ENCODE measurements around the gene TBCK.
"Not testable (repeated sequence)": the region's sequence is repeated elsewhere in the genome, so short reads cannot be mapped to it uniquely, and the experiment has no call there.

Gene TBCK

DNA sequence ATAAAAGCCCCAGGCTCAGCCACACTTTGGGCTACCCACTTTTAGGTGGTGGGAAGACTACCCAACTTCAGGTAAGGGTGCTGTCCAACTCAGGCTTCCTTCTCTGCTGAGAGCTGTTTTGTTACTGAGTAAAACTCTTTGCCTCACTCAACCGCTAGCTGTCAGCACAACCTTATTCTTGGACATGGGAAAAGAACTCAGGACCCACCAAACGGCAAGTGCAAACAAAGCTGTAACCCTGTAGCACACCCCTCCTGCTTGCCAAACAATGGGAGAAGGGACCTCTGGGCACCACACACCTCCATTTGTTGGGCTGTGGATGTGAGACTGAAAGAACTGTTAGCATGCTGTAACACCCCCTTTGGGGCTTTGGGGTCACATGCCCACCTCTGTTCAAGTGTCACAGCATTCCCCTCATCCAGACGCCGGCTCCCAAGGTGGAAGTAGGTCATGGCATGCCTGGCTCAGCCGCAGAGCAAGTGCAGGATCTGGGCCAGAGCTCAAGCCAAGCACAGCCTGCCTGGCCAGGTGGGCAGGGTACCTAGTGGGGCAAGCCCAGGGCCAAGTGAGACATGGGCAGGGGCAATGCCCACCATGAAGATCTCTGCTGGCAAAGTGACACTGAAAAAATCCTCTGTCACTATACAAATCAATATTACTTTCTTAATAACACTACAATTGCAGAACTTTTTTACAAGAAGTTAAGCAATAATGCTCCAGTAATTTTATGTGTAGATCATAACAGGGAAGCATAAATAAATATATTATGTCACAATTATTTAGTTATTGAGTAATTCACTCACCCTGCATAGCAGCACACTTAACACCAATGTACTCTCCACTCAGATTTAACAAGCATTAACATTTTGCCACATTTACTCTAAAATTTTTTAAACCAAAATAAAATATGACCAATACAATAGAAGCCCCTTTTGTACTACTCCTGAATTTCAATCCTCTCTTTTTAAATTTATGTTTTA lies 107.2 kb downstream of the TBCK start:
- peak; percentile 49 for DNase-seq

DNA sequence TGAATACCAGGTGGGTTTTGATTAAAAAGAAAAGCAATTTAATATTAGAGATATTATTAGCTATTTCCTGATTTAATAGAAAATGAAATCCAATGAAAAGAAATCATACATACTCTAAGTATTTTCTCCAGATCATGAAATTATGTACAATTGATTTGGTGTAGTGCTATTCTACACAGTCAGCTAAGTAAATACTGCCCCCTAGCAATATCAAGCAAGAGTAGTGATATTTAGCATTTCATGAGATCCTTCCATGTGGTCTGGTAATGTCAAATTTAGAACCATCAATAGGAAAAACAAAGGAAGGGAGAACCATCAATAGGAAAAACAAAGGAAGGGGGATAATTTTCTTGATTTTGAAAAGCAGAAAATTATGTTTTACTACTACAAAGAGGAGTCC lies 114.6 kb downstream of the TBCK start:
- no peak for DNase-seq

DNA sequence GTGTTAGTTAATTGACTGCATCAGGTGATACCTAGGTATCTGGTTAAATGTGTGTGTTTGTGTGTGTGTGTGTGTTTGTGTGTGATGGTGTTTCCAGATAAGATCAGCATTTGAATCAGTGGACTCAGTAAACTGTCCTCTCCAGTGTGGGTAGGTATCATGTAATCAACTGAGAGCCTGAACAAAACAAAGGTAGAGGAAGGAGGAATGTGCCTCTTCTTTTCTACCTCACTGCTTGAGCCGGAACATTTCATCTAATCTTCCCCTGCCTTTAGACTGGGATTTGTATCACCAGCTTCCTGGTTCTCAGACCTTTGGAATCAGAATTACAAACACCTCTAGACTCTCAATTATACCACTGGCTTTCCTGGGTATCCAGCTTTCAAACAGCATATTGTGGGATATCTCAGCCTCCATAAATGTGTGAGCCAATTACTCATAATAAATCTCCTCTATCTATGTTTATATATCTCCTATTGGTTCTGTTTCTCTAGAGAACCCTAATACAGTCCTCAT lies 120.5 kb downstream of the TBCK start:
- DNase-seq, result no peak

DNA sequence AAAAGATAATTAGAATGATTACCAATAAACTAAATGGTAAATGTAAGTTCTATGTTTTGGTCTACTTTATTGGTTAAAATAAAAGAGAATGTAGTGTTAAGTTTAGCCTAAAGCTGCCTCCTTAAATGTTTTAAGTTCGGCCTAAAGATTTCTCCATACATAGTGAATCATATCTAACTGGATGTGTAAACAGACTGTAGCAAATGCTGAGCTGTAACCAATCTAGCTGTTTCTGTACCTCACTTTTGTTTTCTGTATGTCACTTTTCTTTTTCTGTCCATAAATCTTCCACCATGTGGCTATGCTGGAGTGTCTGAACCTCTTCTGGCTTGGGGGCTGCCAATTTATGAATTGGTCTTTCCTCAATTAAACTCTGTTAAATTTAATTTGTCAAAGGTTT lies 121.2 kb downstream of the TBCK start:
- no peak for DNase-seq

DNA sequence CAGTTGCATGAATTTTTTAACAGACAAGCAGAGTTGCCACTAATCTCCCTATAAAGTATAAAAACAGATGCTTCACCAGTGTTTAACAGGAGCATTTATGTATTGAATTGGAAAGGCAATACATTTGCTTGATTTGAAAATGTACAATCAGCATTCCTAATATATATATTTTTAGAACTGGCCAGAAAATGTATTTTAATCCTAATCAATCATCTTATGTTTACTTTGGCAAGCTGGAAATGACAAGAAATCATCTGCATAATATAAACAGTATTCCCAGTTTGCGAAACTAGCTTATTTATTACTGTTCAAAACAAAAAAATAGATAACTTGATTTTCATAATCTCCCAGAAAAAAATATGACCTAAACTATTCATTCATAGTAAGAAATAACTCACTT lies 123.9 kb downstream of the TBCK start:
- DNase-seq, result no peak

DNA sequence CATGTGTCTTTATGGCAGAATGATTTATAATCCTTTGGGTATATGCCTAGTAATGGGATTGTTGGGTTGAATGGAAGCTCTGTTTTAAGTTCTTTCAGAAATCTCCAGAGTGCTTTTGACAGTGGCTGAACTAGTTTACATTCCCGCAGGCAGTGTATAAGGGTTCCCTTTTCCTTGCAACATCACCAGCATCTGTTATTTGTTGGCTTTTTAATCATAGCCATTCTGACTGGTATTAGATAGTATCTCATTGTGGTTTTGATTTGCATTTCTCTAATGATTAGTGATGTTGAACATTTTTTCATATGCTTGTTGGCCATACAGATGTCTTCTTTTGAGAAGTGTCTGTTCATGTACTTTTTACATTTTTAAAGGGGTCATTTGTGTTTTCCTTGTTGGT lies 129.8 kb downstream of the TBCK start:
- DNase-seq, result no peak

DNA sequence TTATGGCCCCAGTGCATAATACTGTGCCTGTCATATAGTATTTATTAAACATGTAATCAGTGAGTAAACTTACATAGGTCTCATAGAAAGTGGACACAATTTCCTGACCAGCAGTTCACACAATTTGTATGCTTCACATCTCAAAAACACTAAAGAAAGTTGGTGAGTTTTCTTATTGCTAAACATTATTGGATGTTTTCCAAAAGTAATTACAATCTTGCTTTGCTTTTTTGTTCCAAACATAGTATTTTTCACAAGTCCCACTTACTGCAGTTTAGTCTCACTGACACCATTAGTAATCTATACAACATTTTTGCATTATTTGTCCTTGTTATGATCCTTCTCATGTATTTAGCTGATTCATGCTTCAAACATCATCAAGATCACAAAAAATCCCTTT lies 132.5 kb downstream of the TBCK start:
- no peak for DNase-seq

DNA sequence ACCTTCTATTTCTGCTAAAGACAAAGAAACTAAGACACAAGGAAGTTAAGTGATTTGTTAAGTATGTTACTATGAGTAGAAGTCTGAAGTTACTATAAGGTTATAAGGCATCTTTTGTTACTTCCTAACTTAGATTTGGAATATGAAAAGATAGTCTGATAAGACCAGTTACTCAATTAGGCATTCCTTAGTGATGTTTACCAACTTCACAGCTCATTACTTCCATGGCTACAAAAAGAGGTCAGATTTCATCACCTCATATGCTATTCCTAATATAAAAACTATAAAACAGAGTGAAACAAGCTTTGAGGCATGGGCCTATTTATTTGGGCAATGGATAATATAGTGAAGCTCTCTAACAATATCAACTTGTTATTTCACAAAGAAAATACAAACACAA lies 143.1 kb downstream of the TBCK start:
- DNase-seq, result no peak

DNA sequence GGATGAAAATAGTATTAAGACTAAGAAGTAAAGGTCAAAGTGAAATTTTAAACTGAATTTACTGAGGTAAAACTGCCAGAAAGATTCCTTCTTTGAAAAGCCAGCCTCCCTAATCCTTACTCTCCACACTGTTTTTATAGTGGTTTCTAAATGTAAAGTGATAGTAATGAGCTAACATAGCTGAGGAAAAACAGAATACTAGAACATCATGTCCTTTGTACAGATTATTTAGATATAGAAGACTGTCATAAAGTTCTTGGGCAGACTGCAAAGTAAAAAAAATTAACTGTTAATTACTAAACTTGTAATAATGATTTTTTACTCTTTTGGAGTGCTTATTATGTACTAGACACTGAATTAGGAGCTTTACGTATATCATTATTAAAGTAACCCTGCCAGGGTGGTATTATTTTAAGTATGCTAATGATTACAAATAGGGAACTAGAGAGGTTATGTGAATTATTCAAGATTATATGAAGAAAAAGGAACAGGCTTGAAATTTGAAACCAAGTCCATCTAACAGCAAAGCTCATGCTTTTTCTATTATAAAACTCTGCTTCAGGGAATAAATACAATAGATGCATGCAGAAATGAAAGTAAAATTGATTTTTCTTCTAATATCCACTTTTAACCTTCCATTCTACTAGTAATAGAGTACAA lies 150.5 kb downstream of the TBCK start:
- DNase-seq, result no peak

DNA sequence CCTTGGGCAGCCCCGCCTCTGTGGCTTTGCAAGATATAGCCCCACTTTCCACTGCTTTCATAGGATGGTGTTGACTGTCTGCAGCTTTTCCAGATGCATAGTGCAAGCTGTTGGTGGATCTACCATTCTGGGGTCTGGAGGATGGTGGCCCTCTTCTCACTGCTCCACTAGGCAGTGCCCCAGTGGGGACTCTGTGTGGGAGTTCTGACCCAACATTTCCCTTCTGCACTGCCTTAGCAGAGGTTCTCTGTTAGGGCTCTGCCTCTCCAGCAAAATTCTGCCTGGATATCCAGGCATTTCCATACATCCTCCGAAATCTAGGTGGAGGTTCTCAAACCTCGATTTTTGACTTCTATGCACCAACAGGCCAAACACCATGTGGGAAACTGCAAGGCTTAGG lies 153.7 kb downstream of the TBCK start:
- no peak for DNase-seq

DNA sequence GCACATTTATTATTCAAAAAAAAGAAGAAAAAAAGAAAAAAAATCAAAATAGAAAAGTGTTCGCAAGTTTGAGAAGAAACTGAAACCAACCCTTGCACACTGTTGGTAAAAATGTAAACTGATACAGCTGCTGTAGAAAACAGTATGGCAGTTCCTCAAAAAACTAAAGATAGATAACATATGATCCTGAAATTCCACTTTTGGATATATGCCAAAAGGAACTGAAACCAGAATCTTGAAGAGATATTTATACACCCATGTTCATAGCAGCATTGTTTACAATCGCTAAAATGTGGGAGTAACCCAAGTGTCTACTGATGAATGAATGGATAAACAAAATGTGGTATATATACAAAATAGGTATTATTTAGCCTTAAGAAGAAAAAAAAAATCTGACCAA lies 155.4 kb downstream of the TBCK start:
- DNase-seq, result no peak

DNA sequence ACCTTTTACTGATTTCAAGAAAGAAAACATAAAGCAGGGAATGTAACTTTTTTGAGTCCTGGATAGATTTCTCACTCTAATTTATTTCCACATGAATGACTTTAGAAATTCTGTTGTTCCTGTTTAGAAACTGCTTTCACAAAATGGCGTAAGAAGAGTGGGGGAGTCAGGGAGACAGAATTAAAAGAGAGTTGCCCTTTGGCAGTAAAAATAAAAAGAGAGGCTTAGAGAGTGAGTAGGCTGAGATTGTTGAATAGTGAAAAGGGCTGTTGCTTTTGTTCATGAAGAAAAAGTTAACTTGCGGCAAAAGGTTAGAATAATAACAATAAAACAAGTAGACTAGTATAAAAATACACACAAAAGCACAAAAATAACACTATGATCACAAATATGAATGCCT lies 166.1 kb downstream of the TBCK start:
- DNase-seq, result no peak

DNA sequence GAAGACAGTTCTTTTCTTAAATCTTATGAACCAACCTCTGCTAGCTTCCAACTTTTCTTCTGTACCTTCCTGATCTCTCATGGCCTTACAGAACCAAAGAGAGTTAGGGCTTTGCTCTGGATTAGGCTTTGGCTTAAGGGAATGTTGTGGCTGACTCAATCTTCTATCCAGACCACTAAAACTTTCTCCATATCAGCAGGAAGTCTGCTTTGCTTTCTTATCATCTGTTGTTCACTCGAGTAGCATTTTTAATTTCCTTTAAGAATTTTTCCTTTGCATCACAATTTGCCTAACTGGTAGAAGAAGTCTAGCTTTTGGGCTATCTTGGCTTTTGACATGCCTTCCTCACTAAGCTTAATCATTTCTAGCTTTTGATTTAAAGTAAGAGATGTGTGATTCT lies 167.0 kb downstream of the TBCK start:
- DNase-seq, result no peak

DNA sequence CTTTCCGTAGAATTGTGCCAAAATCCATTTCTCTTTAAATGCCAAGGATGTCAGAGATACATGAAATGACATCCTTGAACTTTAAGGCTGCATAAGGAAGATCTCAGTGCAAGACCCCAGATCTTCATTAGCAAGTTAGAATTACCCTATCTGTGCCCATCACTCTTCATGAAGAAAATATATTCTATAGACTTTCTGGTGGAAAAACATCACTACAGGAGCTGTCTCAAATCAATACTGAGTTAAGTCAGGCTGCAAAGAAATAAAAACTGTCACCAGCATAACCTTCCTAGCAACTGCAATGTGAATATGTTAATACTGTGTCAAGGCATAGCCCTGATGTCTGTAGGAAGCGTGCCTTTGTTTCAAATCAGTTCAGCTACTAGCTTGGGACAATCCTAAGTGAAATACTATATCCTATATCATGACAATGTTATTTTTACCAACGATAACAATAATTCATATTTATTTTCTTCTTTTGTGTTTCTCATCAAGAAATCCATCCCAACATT lies 173.3 kb downstream of the TBCK start:
- DNase-seq, result no peak

DNA sequence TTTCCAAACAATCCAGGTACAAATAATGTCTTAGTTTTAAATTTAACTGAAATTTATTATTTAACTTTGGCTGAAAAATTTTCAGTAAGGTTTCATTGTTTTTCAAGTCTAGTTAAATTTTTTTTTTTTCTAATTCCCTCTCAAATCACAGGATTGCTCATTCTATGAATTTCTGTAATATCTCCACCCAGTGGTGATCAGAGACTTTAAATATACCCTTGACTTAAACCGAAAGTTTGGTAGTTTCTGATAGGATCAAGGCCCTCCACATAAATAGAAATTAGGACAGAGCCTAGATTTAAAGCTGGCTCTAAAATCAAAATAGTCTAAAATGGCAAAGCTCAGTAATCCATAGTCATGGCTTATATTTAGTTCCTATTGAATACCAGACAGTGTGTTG lies 175.4 kb downstream of the TBCK start:
- no peak for DNase-seq

DNA sequence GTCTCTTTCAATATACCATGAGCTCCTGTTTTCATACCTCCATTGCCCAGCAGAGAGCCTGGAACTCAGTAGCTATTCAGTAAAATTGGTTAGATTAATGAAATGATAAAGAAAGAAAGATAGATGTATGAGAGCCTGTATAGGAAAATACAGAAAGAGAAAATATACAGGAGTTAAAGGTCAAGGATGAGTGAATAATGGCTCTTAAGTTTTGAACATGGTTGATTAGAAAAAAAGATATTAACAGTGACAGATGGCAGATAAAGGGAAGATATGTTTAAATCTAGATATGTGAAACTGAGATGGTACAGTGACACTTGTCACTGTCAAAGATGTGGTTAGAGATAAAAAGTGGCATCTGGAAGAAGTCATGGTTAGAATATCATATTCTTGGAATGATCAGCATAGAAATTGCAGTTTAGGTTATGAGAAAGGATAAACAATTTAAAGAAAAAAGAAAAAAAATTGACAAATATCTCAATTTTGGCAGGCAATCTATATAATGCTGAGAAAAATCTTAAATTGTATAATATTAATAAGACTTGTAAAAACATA lies 179.2 kb downstream of the TBCK start:
- DNase-seq, result no peak

DNA sequence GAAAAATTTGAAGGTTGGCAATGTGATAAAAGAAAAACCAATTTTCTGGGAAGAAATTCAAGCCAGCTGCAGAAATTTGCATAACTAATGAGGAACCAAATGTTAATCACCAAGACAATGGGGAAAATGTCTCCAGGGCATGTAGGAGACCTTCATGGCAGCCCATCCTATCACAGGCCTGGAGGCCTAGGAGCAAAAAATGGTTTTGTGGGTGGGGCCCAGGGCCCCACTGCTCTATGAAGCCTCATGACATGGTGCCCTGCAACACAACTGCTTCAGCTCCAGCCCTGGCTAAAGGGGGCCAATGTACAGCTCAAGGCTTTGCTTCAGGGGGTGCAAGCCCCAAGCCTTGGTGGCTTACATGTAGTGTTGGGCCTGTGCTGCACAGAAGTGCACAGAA lies 184.0 kb downstream of the TBCK start:
- DNase-seq, result no peak

DNA sequence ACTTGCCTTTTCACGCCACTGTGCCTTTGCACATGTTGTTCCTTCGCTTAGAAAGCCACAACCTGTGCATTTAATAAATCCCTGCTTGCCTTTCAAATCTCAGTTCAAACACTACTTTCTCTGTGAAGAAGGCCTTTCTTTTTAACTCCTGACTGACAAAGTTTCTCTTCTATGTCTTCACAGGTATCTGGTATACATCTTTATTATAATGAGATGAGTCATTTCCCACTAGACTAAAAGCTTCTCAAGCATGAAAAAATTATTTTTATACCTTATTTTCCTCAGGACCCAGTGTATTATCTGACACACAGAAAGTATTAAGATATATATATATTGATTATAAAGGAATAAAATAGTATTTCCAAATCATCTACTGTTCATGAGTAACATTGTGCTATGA lies 189.9 kb downstream of the TBCK start:
- DNase-seq, result no peak

DNA sequence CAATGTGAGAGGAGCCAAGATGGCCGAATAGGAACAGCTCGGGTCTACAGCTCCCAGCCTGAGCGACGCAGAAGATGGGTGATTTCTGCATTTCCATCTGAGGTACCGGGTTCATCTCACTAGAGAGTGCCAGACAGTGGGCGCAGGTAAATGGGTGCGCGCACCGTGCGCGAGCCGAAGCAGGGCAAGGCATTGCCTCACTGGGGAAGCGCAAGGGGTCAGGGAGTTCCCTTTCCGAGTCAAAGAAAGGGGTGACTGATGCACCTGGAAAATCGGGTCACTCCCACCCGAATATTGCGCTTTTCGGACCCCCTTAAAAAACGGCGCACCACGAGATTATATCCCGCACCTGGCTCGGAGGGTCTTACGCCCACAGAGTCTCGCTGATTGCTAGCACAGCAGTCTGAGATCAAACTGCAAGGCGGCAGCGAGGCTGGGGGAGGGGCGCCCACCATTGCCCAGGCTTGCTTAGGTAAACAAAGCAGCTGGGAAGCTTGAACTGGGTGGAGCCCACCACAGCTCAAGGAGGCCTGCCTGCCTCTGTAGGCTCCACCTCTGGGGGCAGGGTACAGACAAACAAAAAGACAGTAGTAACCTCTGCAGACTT lies 196.0 kb downstream of the TBCK start:
- DNase-seq, result not testable (repeated sequence)

DNA sequence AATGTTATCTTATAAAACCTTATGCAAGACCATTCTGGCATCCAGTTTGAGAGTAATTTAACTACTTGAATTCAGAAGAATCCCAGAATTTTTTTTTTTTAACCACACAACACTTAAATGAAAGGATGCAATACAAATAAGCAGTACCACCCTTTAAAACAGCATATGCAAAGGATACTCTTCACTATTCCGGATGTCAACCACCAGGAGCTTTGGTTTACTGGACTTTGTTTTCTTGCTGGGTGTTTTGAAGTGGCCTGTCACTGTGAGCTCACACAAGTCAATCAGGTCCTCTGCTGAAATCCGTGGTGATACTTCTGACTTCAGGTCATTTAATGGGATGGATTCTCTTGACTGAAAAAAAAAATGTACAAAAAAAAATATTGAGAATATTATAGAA lies 200.0 kb downstream of the TBCK start:
- no peak for DNase-seq

DNA sequence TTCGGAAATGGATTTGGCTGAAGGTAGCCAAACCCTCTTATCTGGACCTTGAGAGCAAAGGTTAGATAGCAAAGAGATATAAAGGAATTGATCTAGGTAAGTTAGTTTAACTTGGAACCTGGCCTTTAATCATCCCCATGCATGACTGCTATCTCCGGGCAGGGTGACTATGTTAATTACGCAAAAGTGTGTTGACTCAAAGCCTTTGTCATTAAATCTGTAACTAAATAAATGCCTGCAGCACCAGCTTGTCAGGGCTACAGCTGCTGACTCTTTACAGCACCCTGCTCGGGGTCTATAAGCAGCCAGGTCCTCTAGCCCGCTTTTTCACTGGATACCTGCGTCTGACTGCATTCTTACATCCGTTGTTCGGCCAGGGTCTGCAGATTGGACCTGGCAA lies 201.7 kb downstream of the TBCK start:
- DNase-seq, result no peak

DNA sequence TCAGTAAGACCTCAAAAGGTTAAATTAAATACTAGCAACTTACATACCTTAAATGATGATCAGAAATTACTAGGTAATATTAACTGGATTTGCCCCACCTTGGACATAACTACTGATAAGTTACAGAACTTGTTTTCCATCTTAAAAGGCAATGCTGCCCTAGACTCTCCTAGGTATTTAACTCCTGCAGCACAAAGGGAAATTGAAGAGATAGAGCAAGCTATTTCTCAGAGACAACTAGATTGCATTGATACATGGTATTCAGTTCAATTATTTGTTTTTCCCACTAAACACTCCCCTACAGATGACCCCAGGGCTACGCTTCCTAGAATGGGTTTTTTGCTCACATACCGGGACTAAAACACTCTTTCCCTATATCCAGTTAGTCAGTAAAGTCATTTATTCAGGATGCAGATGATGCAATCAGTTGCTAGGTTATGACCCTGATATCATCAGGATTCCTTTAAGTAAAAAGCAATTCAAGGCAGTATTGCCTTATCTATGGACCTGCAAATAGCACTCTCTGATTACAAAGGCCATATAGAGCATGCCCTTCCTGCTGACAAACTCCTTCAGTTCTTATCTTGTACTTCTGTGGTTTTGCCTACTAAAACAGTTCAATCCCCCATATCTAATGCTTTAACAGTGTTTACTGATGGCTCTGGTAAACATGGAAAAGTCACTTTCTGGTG lies 204.1 kb downstream of the TBCK start:
- not testable (repeated sequence) for DNase-seq

DNA sequence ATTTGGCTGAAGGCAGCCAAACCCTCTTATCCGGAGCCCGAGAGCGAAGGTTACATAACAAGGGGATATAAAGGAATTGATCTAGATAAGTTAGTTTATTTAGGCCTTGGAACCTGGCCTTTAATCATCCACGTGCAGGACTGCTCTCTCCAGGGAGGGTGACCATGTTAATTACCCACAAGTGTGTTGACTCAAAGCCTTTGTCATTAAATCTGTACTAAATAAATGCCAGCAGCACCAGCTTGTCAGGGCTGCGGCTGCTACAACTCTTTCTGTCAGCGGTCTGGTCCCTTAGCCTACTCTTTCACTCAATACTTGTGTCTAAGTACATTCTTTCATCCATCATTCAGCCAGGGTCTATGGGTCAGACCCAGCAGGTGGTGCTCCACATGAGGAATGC lies 206.1 kb downstream of the TBCK start:
- no peak for DNase-seq
